AG09319 (cell line): Measurements from ENCODE around the gene GAD1.

Experiments used
- DNase-seq: peaks from one replicate; pipeline ENCODE4 v3.0.0-alpha.2; 2010; ENCODE audit warnings: low read depth; ENCODE audit errors: extremely low read depth
- CTCF ChIP-seq: IDR thresholded peaks from 2 replicates; pipeline ENCODE4 v1.5.1; 2011; ENCODE audit warnings: low read depth, mild to moderate bottlenecking, inconsistent platforms, low read length, moderate library complexity

GAD1 gene

GRCh38 chr2:170818752-170819470 is 2.2 kb downstream of the GAD1 start:
- DNase-seq: no peak
- TF ChIP-seq CTCF: no peak

- no peak for TF ChIP-seq CTCF
- no peak for DNase-seq
These were observed 3.3 kb downstream of the GAD1 start for GRCh38 chr2:170819680-170820664.

- TF ChIP-seq CTCF: no peak
- no peak for DNase-seq
These were observed 4.3 kb downstream of the GAD1 start for GRCh38 chr2:170820757-170821530.

- DNase-seq: no peak
These were observed 5.0 kb downstream of the GAD1 start for GRCh38 chr2:170821531-170822289.

GRCh38 chr2:170822290-170823087 is 5.8 kb downstream of the GAD1 start:
- no peak for DNase-seq
- TF ChIP-seq CTCF: peak; percentile 42

More at GRCh38 chr2:170821531-170822289, 5.0 kb downstream of the GAD1 start:
- TF ChIP-seq CTCF: no peak

- TF ChIP-seq CTCF: no peak
These were observed 6.6 kb downstream of the GAD1 start for GRCh38 chr2:170823088-170823897.

More at GRCh38 chr2:170823088-170823897, 6.6 kb downstream of the GAD1 start:
- DNase-seq: no peak
